ENCODE results near the gene PYGO2.

DNA sequence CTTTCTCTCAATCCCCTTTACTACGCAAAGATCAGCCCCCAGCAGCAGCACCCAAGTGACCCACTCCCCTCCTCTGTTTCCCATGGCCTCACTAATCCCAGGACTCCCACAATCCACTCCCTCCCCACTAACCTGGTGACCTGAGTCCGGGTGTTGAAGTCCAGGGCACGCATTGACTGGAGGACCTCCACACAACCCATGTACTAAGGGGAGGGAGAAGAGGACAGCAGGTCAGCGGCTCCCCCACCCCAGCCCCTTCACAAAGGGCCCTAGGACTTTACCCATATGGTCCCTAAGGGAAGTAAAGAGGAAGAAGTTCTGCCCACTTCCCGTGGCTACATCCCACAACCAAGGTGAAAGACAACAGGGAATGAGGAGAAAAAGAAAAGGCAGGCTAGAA lies 7.7 kb upstream of the PYGO2 start:
- TF ChIP-seq, protein P1, sequence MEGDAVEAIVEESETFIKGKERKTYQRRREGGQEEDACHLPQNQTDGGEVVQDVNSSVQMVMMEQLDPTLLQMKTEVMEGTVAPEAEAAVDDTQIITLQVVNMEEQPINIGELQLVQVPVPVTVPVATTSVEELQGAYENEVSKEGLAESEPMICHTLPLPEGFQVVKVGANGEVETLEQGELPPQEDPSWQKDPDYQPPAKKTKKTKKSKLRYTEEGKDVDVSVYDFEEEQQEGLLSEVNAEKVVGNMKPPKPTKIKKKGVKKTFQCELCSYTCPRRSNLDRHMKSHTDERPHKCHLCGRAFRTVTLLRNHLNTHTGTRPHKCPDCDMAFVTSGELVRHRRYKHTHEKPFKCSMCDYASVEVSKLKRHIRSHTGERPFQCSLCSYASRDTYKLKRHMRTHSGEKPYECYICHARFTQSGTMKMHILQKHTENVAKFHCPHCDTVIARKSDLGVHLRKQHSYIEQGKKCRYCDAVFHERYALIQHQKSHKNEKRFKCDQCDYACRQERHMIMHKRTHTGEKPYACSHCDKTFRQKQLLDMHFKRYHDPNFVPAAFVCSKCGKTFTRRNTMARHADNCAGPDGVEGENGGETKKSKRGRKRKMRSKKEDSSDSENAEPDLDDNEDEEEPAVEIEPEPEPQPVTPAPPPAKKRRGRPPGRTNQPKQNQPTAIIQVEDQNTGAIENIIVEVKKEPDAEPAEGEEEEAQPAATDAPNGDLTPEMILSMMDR (IDR thresholded peaks at IDR 0.05), result no peak
- TF ChIP-seq POLR2A (IDR thresholded peaks at IDR 0.05), result no peak
